ENCODE results near the gene SLC26A8.

SLC26A8 gene

DNA sequence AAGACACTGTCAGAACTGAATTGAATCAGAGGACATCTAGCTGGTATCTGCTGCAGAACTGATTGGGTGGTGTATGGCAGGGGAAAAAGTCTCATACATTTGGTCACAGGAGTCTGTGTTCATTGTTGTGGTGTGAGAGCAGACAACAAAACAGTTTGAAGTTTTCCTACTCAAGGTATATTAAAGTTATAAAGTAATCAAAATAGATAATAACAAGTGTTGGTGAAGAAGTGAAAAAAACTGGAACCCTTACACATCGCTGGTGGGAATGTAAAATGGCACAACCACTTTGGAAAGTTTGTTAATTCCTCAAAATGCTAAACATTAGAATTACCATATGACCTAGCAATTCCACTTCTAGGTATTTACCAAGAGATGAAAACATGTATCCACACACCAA, 128.2 kb downstream of the SLC26A8 start:
- Mint-ChIP-seq H3K27ac (ENCODE audit: low read depth) (no peak overlapping the region), H3K36me3 (ENCODE audit: insufficient read depth) (peaks cover 4% of the 10 kb centered on the region), H3K9me3 (no peaks in the 10 kb centered on the region), H3K27me3 (no peaks in the 10 kb centered on the region), H3K4me3 (no peak overlapping the region), H3K4me1 (peaks cover 46% of the 10 kb centered on the region)
- ATAC-seq (replicated peaks; ENCODE audit: extremely low read depth, poor library complexity, severe bottlenecking) (no peak), DNase-seq (ENCODE audit: low spot score in 2 of 2) (no peak)

DNA sequence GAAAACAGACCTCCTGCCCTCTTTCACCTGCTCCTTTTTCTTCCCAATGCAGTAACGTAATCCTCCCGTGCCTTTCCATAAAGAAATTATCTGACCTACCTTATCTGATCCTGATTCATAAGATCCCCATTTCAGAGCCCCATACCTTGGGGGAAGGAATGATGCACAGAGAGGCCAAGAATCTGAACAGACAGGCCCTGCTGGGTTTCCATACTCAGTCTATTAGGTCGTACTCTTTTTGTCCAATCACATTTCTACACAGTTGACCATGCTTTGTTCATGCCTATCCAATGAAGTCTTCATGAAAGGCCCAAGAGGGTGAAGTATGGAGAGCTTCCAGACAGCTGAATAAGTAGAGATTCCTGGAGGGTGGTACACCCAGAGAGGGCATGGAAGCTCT, 128.9 kb downstream of the SLC26A8 start:
- Mint-ChIP-seq H3K27me3 (no peaks in the 10 kb centered on the region), H3K27ac (ENCODE audit: low read depth) (no peak overlapping the region), H3K9me3 (no peaks in the 10 kb centered on the region), H3K4me1 (peaks cover 43% of the 10 kb centered on the region), H3K4me3 (no peak overlapping the region), H3K36me3 (ENCODE audit: insufficient read depth) (peaks cover 7% of the 10 kb centered on the region)
- DNase-seq (ENCODE audit: low spot score in 2 of 2) (no peak), ATAC-seq (replicated peaks; ENCODE audit: extremely low read depth, poor library complexity, severe bottlenecking) (no peak)

DNA sequence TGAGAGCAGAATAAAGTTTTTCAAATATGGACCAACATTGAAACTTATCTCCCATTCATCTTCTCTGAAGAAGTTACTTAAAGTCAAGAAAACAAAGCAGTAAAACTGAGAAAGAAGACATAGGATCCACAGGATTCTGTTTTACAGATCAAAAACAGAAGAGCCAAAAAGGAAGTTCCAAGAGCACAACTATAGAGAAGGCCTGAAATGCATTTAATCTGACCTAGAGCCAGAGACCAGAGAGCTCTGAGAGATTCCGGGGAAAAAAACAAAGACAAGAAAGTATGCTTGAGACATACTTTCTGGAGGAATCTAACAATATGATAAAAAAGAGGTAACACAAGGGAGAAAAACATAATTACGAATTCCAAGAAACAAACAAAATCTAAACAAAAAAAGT, 129.7 kb downstream of the SLC26A8 start:
- Mint-ChIP-seq H3K9me3 (no peaks in the 10 kb centered on the region), H3K27ac (ENCODE audit: low read depth) (peak overlapping the region; percentile 4), H3K4me3 (no peak overlapping the region), H3K36me3 (ENCODE audit: insufficient read depth) (peaks cover 13% of the 10 kb centered on the region), H3K27me3 (no peaks in the 10 kb centered on the region), H3K4me1 (peaks cover 40% of the 10 kb centered on the region)
- ATAC-seq (replicated peaks; ENCODE audit: extremely low read depth, poor library complexity, severe bottlenecking) (no peak), DNase-seq (ENCODE audit: low spot score in 2 of 2) (no peak)

Data from central memory CD8-positive, alpha-beta T cell (primary cell).